Measurements from ENCODE around the gene MINPP1. TPM values are rescaled to one million over a fixed set of nuclear protein-coding genes. Genes with fewer than 3 reads are reported as not detected.
"Not testable (repeated sequence)": the region's sequence is repeated elsewhere in the genome, so short reads cannot be mapped to it uniquely, and the experiment has no call there.

MINPP1 gene, protein sequence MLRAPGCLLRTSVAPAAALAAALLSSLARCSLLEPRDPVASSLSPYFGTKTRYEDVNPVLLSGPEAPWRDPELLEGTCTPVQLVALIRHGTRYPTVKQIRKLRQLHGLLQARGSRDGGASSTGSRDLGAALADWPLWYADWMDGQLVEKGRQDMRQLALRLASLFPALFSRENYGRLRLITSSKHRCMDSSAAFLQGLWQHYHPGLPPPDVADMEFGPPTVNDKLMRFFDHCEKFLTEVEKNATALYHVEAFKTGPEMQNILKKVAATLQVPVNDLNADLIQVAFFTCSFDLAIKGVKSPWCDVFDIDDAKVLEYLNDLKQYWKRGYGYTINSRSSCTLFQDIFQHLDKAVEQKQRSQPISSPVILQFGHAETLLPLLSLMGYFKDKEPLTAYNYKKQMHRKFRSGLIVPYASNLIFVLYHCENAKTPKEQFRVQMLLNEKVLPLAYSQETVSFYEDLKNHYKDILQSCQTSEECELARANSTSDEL
- 25.8 TPM for polyA plus RNA-seq (2013, experiment 1 of 2)
- 25.2 TPM for polyA plus RNA-seq (2013, experiment 2 of 2)

DNA sequence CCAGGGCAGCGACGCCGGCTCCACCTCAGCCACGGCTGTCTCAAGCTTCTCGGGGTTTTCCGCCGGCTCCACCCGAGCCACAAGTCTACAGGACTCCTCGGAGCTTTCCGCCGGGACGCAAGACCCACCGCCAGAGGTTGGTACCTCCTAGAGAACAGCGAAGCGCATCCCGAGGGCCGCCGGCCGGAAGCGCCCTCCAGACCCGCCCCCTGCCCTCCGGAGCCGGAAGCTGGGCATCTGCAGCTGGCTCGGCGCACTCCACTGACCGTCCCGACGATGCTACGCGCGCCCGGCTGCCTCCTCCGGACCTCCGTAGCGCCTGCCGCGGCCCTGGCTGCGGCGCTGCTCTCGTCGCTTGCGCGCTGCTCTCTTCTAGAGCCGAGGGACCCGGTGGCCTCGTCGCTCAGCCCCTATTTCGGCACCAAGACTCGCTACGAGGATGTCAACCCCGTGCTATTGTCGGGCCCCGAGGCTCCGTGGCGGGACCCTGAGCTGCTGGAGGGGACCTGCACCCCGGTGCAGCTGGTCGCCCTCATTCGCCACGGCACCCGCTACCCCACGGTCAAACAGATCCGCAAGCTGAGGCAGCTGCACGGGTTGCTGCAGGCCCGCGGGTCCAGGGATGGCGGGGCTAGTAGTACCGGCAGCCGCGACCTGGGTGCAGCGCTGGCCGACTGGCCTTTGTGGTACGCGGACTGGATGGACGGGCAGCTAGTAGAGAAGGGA is at the start of gene MINPP1:
Gene MINPP1, plus strand, starts transcription at position 254 of the 726 bp plus-strand sequence. Its CDS starts 23 bp downstream, at position 277.
- Histone ChIP-seq H3K9ac (ENCODE audit: low read depth, low read length) (peak within 1 kb of the TSS; percentile 79), H3K9me3 (ENCODE audit: insufficient read depth, low read depth, low read length) (no peaks in the 10 kb centered on the region), H3K27me3 (ENCODE audit: insufficient read depth, low read length) (peaks cover 6% of the 10 kb centered on the region), H3K27ac (ENCODE audit: low read depth, low read length) (peak within 1 kb of the TSS; percentile 80), H3K4me3 (ENCODE audit: low read length) (peak within 1 kb of the TSS; percentile 97), H3K4me1 (ENCODE audit: insufficient read depth, low read length) (peaks cover 27% of the 10 kb centered on the region), H3K36me3 (ENCODE audit: insufficient read depth, low read length) (peaks cover 22% of the 10 kb centered on the region)
- under 1% methylated on average over 74 of the region's 74 CpGs for WGBS

DNA sequence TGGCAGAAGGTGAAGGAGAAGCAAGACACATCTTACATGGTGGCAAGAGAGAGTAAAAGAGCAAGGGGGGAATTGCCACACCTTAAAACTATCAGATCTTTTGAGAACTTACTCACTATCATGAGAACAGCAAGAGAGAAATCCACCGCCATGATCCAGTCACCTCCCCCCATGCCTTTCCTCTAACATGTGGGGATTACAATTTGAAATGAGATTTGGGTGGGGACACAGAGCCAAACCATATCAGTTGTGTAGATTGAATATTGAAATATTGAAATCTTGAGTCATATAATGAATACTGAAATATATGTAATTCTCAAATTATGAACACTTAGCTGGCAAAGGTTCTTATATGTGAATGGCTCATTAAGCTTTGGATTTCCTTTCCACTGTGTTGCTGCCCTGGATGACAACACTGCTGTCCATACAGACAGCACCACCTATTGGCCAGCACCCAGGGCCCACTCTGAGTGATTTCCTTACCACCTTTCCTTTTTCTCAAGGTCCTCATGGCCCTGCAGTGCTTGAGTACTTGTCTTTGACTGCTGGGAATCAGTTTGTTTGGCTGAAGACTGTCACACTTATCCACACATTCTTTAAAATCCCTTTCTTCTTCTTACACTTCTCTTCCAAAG is 48.0 kb upstream of the MINPP1 start:
- not testable (repeated sequence) for H3K4me3 ChIP-seq (ENCODE audit: low read length); H3K36me3 ChIP-seq (ENCODE audit: insufficient read depth, low read length); H3K4me1 ChIP-seq (ENCODE audit: insufficient read depth, low read length); H3K9me3 ChIP-seq (ENCODE audit: insufficient read depth, low read depth, low read length); H3K27me3 ChIP-seq (ENCODE audit: insufficient read depth, low read length); H3K27ac ChIP-seq (ENCODE audit: low read depth, low read length); H3K9ac ChIP-seq (ENCODE audit: low read depth, low read length)
- no CpG with 5 or more reads among the region's 1 CpG for WGBS

- not testable (repeated sequence) for H3K27me3 ChIP-seq (ENCODE audit: insufficient read depth, low read length); H3K4me1 ChIP-seq (ENCODE audit: insufficient read depth, low read length); H3K4me3 ChIP-seq (ENCODE audit: low read length); H3K9me3 ChIP-seq (ENCODE audit: insufficient read depth, low read depth, low read length); H3K9ac ChIP-seq (ENCODE audit: low read depth, low read length); H3K36me3 ChIP-seq (ENCODE audit: insufficient read depth, low read length); H3K27ac ChIP-seq (ENCODE audit: low read depth, low read length)
- no CpG with 5 or more reads among the region's 2 CpGs for WGBS
Observed at GRCh38 chr10:87461751-87462150, 42.9 kb upstream of the MINPP1 start.

DNA sequence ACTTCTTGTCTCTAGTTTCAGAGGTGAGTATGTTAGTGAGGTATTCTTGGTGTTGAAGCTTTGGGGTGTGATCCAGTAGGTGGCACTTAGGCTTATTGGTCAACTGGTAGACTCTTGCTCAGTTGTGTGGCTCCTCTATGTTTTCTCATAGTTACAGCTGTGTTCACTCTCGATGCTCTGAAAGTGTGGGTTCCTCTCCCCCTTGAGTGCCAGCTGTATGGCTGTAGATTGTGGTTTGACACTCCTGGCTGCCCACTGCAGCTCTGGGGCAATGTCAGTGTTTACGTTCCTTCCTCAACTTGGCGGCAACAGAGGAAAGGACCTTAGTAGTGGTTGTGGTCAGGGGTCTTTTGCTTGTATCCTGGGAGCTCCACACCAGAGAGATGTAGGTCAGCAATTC is 37.8 kb upstream of the MINPP1 start:
- not testable (repeated sequence) for H3K27ac ChIP-seq (ENCODE audit: low read depth, low read length); H3K4me1 ChIP-seq (ENCODE audit: insufficient read depth, low read length); H3K27me3 ChIP-seq (ENCODE audit: insufficient read depth, low read length); H3K4me3 ChIP-seq (ENCODE audit: low read length); H3K9ac ChIP-seq (ENCODE audit: low read depth, low read length); H3K36me3 ChIP-seq (ENCODE audit: insufficient read depth, low read length); H3K9me3 ChIP-seq (ENCODE audit: insufficient read depth, low read depth, low read length)
- WGBS = 86% methylated on average over 1 of the region's 3 CpGs

DNA sequence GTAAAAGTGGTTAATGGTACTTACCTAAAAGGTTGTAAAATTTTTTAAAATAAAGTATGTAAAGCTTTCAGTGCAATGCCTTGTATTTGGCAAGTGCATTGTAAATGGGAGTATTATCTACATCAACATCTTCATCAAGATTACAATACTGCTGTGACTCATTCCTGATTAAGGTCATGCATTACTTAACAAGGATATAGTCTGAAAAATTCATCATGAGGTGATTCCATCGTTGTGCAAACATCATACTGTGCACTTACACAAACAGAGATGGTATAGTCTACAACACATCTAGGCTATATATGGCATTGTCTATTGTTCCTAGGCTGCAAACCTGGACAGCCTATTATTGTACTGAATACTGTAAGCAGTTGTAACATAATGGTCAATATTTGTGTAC is 16.0 kb upstream of the MINPP1 start:
- H3K9ac ChIP-seq (ENCODE audit: low read depth, low read length); H3K27ac ChIP-seq (ENCODE audit: low read depth, low read length); H3K36me3 ChIP-seq (ENCODE audit: insufficient read depth, low read length); H3K4me3 ChIP-seq (ENCODE audit: low read length); H3K9me3 ChIP-seq (ENCODE audit: insufficient read depth, low read depth, low read length); H3K27me3 ChIP-seq (ENCODE audit: insufficient read depth, low read length); H3K4me1 ChIP-seq (ENCODE audit: insufficient read depth, low read length): not testable (repeated sequence)
- WGBS = no CpG with 5 or more reads among the region's 1 CpG

DNA sequence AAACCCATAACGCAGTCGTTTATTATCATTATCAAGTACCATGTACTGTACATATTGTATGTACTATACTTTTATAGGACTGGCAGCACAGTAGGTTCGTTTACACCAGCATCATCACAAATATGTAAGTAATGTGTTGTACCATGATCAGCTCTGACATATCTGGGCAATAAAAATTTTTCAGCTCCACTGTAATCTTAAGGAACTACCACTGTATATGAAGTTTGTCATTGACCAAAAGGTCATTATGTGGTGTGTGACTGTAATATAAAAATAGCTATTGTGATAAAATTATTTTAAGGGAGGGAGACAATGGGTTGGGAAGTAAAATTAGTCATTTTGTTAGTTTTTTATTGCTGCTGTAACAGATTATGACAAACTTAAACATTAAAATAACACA is 14.4 kb upstream of the MINPP1 start:
- H3K9me3 ChIP-seq (ENCODE audit: insufficient read depth, low read depth, low read length); H3K27me3 ChIP-seq (ENCODE audit: insufficient read depth, low read length); H3K4me3 ChIP-seq (ENCODE audit: low read length); H3K9ac ChIP-seq (ENCODE audit: low read depth, low read length); H3K4me1 ChIP-seq (ENCODE audit: insufficient read depth, low read length); H3K36me3 ChIP-seq (ENCODE audit: insufficient read depth, low read length); H3K27ac ChIP-seq (ENCODE audit: low read depth, low read length): not testable (repeated sequence)
- WGBS = no CpG with 5 or more reads among the region's 3 CpGs

- not testable (repeated sequence) for H3K27ac ChIP-seq (ENCODE audit: low read depth, low read length); H3K9me3 ChIP-seq (ENCODE audit: insufficient read depth, low read depth, low read length); H3K4me3 ChIP-seq (ENCODE audit: low read length); H3K27me3 ChIP-seq (ENCODE audit: insufficient read depth, low read length); H3K4me1 ChIP-seq (ENCODE audit: insufficient read depth, low read length); H3K36me3 ChIP-seq (ENCODE audit: insufficient read depth, low read length); H3K9ac ChIP-seq (ENCODE audit: low read depth, low read length)
- WGBS = 92% methylated on average over 2 of the region's 2 CpGs
Observed at GRCh38 chr10:87492450-87492849, 12.2 kb upstream of the MINPP1 start.

- not testable (repeated sequence) for H3K4me3 ChIP-seq (ENCODE audit: low read length)
Observed at GRCh38 chr10:87495446-87495845, 9.2 kb upstream of the MINPP1 start.

DNA sequence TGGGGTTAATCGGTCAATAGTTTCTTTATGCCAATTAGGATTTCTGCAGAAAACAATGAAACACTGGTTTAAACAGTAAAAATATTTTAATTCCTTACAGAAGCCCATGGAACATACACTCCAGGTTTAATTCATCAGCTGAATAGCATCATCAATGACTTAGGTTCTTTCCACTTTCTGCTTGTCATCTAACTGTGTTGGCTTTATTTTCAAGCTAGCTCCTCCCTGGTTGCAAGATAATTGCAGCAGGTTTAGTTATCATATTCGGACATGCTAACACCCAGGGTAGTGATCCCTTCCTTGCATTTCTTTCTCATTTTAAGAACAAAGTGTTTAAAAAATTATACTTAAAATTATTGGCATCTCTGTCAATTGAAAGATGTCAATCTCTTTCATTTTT is 7.3 kb upstream of the MINPP1 start:
- H3K9me3 ChIP-seq (ENCODE audit: insufficient read depth, low read depth, low read length) = not testable (repeated sequence)

More at GRCh38 chr10:87495446-87495845, 9.2 kb upstream of the MINPP1 start:
- not testable (repeated sequence) for H3K4me1 ChIP-seq (ENCODE audit: insufficient read depth, low read length); H3K9me3 ChIP-seq (ENCODE audit: insufficient read depth, low read depth, low read length); H3K27ac ChIP-seq (ENCODE audit: low read depth, low read length); H3K36me3 ChIP-seq (ENCODE audit: insufficient read depth, low read length); H3K9ac ChIP-seq (ENCODE audit: low read depth, low read length); H3K27me3 ChIP-seq (ENCODE audit: insufficient read depth, low read length)
- 80% methylated on average over 1 of the region's 5 CpGs for WGBS

GRCh38 chr10:87498106-87498789 is 6.4 kb upstream of the MINPP1 start:
- H3K36me3 ChIP-seq (ENCODE audit: insufficient read depth, low read length); H3K9ac ChIP-seq (ENCODE audit: low read depth, low read length); H3K27me3 ChIP-seq (ENCODE audit: insufficient read depth, low read length); H3K4me1 ChIP-seq (ENCODE audit: insufficient read depth, low read length); H3K9me3 ChIP-seq (ENCODE audit: insufficient read depth, low read depth, low read length); H3K4me3 ChIP-seq (ENCODE audit: low read length); H3K27ac ChIP-seq (ENCODE audit: low read depth, low read length): not testable (repeated sequence)
- no CpG with 5 or more reads among the region's 4 CpGs for WGBS

More for the DNA sequence above, 7.3 kb upstream of the MINPP1 start:
- H3K27me3 ChIP-seq (ENCODE audit: insufficient read depth, low read length); H3K27ac ChIP-seq (ENCODE audit: low read depth, low read length); H3K36me3 ChIP-seq (ENCODE audit: insufficient read depth, low read length); H3K9ac ChIP-seq (ENCODE audit: low read depth, low read length); H3K4me3 ChIP-seq (ENCODE audit: low read length); H3K4me1 ChIP-seq (ENCODE audit: insufficient read depth, low read length): not testable (repeated sequence)
- WGBS = 100% methylated on average over 1 of the region's 2 CpGs

DNA sequence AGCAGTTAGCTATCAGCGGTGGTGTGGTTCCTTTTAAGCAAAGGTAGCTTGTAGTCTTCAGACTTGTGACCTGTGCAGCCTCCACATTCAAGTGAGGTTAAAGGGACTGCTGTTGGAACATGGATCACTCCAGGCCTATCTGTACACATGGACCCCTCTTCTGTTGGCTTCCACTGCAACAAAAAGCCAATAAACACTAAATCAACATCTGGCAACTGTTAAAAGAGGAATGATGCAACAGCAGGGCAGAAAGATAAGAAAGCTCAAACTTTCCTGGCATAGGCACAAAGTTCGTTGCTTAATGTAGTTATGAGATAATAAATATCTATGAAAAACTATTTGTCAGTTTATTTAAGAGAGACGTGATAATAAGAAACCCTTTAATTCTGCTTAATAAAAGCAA is 4.0 kb upstream of the MINPP1 start:
- WGBS = 92% methylated on average over 2 of the region's 3 CpGs
- H3K27me3 ChIP-seq (ENCODE audit: insufficient read depth, low read length) = peaks cover 6% of the 10 kb centered on the region
- H3K27ac ChIP-seq (ENCODE audit: low read depth, low read length) = no peak overlapping the region
- no peak overlapping the region for H3K4me3 ChIP-seq (ENCODE audit: low read length)
- no peaks in the 10 kb centered on the region for H3K36me3 ChIP-seq (ENCODE audit: insufficient read depth, low read length)
- H3K9ac ChIP-seq (ENCODE audit: low read depth, low read length) = no peak overlapping the region
- no peaks in the 10 kb centered on the region for H3K9me3 ChIP-seq (ENCODE audit: insufficient read depth, low read depth, low read length)
- H3K4me1 ChIP-seq (ENCODE audit: insufficient read depth, low read length) = peaks cover 7% of the 10 kb centered on the region; the same call in 1 of the 2 replicates

All from HUES64 (cell line).